Hepatocyte (in vitro differentiated cells): ENCODE results near the gene MBTPS1. TPM values are rescaled to one million over a fixed set of nuclear protein-coding genes. Genes with fewer than 3 reads are reported as not detected.

Experiments
- polyA plus RNA-seq: library from polyadenylated mRNA; unstranded; fragments of >200 nt; fragmentation: Nextera tagmentation; extraction: Ambion mirVana; gene quantifications from 2 replicates; pipeline ENCODE4 v1.2.1, GENCODE V29; 2016
- small RNA-seq: library from RNA; depleted of rRNA; stranded (forward); fragments of <200 nt; gene quantifications from one replicate; pipeline ENCODE3, GENCODE V24; 2014
- total RNA-seq: library from RNA; depleted of rRNA; stranded (reverse); fragments of >200 nt; gene quantifications from 2 replicates; pipeline ENCODE4 v1.2.3, GENCODE V29; 2014

MBTPS1 gene
- total and polyA plus RNA-seq, 2 experiments from 2014 or later: 65.9 to 76.8 TPM

Small RNAs within 50 kb of the gene (small RNA-seq; reads per million reads assigned to genes)
- gene RNA5SP432: not detected

Other genes with a start within 250 kb of the MBTPS1 start
- 5.5 and 6.3 TPM in 2 replicates for gene MLYCD, start 217.8 kb downstream of the MBTPS1 start, total RNA-seq
- 9.0 and 10.1 TPM in 2 replicates for gene MLYCD, start 217.8 kb downstream of the MBTPS1 start, polyA plus RNA-seq
- 1.9 and 3.3 TPM in 2 replicates for gene OSGIN1, start 163.7 kb downstream of the MBTPS1 start, total RNA-seq
- gene OSGIN1, start 163.7 kb downstream of the MBTPS1 start, polyA plus RNA-seq: 6.0 and 10.0 TPM in 2 replicates
- gene NECAB2, start 148.7 kb downstream of the MBTPS1 start, total RNA-seq: not detected in 2 replicates
- 0.45 and 1.1 TPM in 2 replicates for gene NECAB2, start 148.7 kb downstream of the MBTPS1 start, polyA plus RNA-seq
- not detected in 2 replicates for gene SLC38A8, start 74.1 kb downstream of the MBTPS1 start, total RNA-seq
- not detected in 2 replicates for gene SLC38A8, start 74.1 kb downstream of the MBTPS1 start, polyA plus RNA-seq
- gene HSDL1, start 28.2 kb upstream of the MBTPS1 start, total RNA-seq: 24.9 and 26.7 TPM in 2 replicates
- 14.3 and 20.1 TPM in 2 replicates for gene HSDL1, start 28.2 kb upstream of the MBTPS1 start, polyA plus RNA-seq
- 0.13 and 0.16 TPM in 2 replicates for gene DNAAF1, start 28.4 kb upstream of the MBTPS1 start, total RNA-seq
- gene DNAAF1, start 28.4 kb upstream of the MBTPS1 start, polyA plus RNA-seq: 0.12 and 0.31 TPM in 2 replicates
- gene TAF1C, start 70.1 kb upstream of the MBTPS1 start, total RNA-seq: 30.2 and 32.8 TPM in 2 replicates
- 39.2 and 58.0 TPM in 2 replicates for gene TAF1C, start 70.1 kb upstream of the MBTPS1 start, polyA plus RNA-seq
- not detected in 2 replicates for gene ADAD2, start 74.2 kb upstream of the MBTPS1 start, total RNA-seq
- gene ADAD2, start 74.2 kb upstream of the MBTPS1 start, polyA plus RNA-seq: 0.30 TPM in 1 of 2 replicates, not detected in the other
- gene KCNG4, start 123.1 kb upstream of the MBTPS1 start, total RNA-seq: not detected in 2 replicates
- not detected in 2 replicates for gene KCNG4, start 123.1 kb upstream of the MBTPS1 start, polyA plus RNA-seq
- gene WFDC1, start 177.9 kb upstream of the MBTPS1 start, total RNA-seq: 12.9 and 14.0 TPM in 2 replicates
- 16.9 and 17.6 TPM in 2 replicates for gene WFDC1, start 177.9 kb upstream of the MBTPS1 start, polyA plus RNA-seq